ENCODE data around the gene NTRK1.
"Not testable (repeated sequence)": the region's sequence is repeated elsewhere in the genome, so short reads cannot be mapped to it uniquely, and the experiment has no call there.

NTRK1 gene

DNA sequence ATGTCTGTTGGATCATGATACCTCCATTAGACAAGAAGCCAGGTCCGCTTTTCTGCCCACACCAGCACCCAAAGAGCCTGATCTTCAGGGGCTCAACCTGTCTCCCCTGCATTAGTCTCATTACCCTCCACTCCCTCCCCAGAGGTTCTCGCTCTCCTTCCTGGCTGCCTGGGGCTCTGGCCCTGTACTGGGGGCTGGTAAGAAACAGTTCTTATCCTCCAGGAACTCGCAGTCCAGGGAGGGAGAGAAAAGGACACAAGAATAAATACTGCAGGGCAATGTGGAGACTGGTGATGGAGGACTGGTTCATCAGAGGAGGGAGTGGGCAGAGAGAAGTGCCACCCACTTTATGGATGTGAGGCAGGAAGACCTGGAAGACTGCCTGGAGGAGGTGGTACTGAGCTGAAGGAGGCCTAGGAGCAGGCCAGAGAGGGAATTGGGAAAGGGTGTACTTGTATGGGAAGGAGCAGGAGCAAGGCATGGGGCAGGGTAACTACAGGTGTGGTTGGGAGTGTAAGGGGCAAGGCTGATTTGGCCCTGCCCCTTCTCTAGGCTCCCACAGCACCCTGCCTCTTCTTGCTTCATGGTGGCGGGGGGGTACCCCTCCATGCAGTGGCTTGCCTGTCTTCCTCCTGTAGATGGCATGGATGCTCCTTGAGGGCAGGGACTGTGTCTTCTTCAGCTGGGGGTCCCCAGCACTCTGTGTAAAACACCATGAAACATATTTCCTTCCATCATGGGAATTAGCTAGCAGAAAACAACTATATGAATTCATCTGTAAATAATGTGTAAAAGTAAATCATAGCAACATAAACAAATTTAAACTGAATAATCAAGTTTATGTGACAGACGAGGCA lies 64.7 kb downstream of the NTRK1 start:
- no peak overlapping the region for H3K4me3 ChIP-seq (ENCODE audit: low read depth, low read length)
- no peak for DNase-seq (ENCODE audit: low read depth)

DNA sequence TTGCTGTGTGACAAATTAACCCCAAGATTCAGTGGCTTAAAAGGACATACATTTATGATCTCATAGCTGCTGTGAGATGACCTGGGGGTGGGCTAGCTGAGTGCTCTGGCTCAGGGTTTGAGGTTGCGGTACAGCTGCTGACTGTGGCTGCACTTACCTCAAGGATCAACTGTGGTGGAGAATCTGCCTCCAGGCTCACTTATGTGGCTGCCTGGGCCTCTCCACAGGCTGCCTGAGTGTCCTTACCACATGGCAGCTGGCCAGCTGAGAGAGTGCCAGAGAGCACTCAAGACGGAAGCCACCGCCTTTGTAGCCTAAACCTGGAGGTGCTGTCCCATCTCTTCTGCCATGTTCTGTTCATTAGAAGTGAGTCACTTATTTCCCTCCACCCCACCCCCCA lies 65.5 kb downstream of the NTRK1 start:
- H3K4me3 ChIP-seq (ENCODE audit: low read depth, low read length), result no peak overlapping the region
- peak; percentile 39 for DNase-seq (ENCODE audit: low read depth)

DNA sequence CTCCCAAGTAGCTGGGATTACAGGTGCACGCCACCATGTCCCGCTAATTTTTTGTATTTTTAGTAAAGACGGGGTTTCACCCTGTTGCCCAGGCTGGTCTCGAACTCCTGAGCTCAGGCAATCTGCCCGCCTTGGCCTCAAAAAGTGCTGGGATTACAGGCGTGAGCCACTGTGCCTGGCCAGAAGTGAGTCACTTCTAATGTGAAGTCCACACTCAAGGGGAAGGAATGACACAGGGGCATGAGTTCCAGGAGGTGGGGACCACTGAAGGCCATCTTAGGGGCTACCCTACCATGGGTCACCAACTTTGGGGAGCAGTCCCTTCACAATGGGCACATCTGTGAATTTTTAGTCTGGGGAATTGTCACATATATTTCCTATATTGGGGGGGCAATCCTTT lies 66.0 kb downstream of the NTRK1 start:
- not testable (repeated sequence) for H3K4me3 ChIP-seq (ENCODE audit: low read depth, low read length); DNase-seq (ENCODE audit: low read depth)

DNA sequence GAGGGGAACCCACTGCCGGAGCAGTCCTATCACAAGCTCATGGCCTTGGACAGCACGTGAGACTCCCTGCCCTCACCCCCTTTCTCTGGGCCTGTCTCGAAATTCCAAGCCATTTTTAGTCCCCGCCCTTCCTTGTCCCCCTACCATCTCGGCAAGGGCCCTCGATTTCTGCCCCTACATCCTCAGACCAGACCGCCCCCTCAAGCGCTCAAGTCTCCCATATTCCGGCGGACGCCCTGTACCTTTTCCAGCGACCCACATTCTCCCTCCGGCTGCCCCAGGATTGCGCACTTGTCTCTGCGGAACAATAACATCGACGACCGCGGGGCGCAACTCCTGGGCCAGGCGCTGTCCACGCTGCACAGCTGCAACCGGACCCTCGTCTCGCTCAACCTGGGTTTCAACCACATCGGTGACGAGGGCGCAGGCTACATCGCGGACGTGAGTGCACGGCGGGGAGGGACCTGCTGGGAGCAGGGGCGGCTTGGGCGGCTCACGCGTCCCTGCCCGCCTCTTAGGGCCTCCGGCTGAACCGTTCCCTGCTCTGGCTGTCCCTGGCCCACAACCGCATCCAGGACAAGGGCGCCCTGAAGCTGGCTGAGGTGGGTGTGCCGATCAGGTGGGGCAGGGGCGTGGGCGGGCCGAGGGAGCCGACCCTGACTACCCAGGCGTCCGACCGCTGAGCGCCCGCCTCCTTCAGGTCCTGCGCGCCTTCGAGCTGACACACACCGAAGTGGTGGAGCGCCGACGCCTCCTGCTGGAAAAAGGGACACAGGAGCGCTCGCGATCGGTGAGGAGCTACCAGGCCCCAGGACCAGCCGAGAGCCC lies 66.8 kb downstream of the NTRK1 start:
- DNase-seq (ENCODE audit: low read depth), result peak; percentile 29
- peak overlapping the region; percentile 40 for H3K4me3 ChIP-seq (ENCODE audit: low read depth, low read length)

DNA sequence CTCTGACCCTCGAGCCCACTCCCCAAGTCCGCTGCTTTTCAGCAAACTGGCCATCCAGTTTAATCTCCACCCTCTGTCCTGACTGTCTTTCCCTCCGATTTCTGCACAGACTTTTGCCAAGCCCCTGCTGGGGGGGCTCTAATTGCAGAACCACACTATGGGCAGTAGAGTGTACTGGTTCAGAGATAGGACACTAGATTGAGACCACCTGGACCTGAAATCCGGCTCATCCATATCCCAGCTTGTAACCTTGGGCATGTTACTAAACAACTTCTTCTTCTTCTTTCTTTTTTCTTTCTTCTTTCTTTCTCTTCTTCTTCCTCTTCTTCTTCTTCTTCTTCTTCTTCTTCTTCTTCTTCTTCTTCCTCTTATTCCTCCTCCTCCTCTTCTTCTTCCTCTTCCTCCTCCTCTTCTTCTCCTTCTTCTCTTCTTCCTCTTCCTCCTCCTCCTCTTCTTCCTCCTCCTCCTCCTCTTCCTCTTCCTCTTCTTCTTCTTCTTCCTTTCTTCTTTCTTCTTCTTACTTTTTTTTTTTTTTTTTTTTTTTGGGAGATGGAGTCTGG lies 67.5 kb downstream of the NTRK1 start:
- no peak overlapping the region for H3K4me3 ChIP-seq (ENCODE audit: low read depth, low read length)
- no peak for DNase-seq (ENCODE audit: low read depth)

DNA sequence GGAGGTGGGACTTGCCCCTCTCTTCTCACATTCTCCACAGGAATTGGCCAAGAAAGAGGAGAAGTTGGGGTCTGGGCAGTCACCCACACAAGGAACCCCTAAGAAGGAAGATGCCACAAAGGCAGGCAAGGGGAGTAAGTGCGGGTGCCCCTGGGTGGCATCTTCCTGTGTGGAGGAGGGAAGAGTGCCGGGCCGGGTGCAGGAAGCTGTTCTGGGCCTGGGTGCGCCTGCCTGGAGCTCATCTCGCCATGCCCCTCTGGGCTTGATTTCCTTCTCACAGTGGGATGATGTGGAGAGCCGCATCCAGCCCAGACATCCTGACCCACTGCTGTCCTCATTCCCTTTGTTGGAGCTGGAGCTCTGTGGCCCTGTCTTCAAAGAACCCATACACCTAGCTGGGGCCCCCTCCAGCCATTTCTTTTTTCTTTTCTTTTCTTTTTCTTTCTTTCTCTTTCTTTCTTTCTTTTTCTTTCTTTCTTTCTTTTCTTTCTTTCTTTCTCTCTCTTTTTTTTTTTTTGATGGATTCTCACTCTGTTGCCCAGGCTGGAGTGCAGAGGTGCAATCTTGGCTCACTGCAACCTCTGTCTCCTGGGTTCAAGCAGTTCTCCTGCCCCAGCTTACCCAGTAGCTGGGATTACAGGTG lies 69.1 kb downstream of the NTRK1 start:
- DNase-seq (ENCODE audit: low read depth), result no peak
- H3K4me3 ChIP-seq (ENCODE audit: low read depth, low read length), result no peak overlapping the region

DNA sequence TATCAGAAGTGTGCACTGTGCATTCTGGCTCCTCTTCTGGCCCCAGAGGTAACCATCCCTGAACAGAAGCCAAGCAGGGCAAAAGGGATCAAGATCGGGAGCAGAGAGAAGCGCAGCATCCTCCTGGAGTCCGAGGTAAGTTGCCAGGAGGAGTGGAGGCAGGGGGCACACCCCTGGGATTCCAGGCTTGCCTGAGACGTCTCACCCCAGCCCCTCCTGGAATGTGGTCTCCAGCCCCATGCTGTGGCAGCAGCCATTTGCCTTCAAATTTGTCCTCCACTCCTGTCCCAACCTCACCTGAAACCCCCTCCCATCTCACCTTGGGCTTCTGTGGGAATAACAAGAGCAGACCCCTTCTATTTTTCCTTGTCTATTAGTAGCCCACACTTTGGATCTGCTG lies 69.8 kb downstream of the NTRK1 start:
- no peak for DNase-seq (ENCODE audit: low read depth)
- H3K4me3 ChIP-seq (ENCODE audit: low read depth, low read length), result no peak overlapping the region

All from skeletal muscle cell (primary cell).